ENCODE measurements around the gene FREM1. TPM values are rescaled to one million over a fixed set of nuclear protein-coding genes. Genes with fewer than 3 reads are reported as not detected.
"Not testable (repeated sequence)": the region's sequence is repeated elsewhere in the genome, so short reads cannot be mapped to it uniquely, and the experiment has no call there.

Gene FREM1
- total RNA-seq, 1 donor from 2014 or later: 1.7 TPM

DNA sequence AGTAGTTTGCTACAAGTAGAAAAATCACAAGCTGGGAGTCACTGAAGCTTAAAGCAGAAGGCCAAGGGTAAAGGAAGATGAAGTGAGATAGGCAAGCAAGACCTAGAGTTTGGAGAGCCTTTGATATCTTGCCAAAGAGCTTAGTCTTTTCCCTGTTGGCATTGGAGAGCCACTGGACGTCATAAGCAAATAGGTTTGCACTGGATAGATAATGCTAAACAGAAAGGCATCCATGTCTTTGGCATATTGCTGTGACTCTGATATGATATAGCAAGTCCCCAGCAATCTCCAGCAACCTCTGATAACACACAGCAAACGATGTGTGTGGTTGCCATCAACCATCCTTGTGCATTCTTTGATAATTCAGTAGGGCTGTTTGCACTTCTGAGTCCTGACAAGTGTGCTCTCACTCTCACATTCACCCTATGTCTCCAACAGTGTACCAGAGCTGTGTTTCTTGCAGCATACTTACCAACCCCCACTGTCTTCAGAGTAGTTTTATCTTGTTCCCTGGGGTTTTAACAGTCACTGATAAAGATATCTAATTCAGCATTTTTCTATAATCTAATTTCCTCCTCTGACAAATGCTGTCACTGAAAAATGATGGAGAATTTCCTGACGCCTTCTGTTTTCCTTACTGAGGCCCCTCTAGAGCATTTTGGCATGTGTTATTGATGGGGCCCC lies 16.9 kb upstream of the FREM1 start:
- H3K27ac Mint-ChIP-seq (ENCODE audit: unreplicated experiment): no peak overlapping the region
- H3K4me1 Mint-ChIP-seq (ENCODE audit: low read depth, unreplicated experiment): peaks cover 3% of the 10 kb centered on the region
- no peak overlapping the region for H3K4me3 Mint-ChIP-seq (ENCODE audit: unreplicated experiment)
- no peaks in the 10 kb centered on the region for H3K36me3 Mint-ChIP-seq (ENCODE audit: unreplicated experiment)
- H3K27me3 Mint-ChIP-seq (ENCODE audit: unreplicated experiment): no peaks in the 10 kb centered on the region
- no peak for DNase-seq
- H3K9me3 Mint-ChIP-seq (ENCODE audit: unreplicated experiment): no peaks in the 10 kb centered on the region
- TF ChIP-seq, protein P1, sequence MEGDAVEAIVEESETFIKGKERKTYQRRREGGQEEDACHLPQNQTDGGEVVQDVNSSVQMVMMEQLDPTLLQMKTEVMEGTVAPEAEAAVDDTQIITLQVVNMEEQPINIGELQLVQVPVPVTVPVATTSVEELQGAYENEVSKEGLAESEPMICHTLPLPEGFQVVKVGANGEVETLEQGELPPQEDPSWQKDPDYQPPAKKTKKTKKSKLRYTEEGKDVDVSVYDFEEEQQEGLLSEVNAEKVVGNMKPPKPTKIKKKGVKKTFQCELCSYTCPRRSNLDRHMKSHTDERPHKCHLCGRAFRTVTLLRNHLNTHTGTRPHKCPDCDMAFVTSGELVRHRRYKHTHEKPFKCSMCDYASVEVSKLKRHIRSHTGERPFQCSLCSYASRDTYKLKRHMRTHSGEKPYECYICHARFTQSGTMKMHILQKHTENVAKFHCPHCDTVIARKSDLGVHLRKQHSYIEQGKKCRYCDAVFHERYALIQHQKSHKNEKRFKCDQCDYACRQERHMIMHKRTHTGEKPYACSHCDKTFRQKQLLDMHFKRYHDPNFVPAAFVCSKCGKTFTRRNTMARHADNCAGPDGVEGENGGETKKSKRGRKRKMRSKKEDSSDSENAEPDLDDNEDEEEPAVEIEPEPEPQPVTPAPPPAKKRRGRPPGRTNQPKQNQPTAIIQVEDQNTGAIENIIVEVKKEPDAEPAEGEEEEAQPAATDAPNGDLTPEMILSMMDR (IDR thresholded peaks at IDR 0.05; ENCODE audit: partially characterized antibody, unreplicated experiment): no peak

DNA sequence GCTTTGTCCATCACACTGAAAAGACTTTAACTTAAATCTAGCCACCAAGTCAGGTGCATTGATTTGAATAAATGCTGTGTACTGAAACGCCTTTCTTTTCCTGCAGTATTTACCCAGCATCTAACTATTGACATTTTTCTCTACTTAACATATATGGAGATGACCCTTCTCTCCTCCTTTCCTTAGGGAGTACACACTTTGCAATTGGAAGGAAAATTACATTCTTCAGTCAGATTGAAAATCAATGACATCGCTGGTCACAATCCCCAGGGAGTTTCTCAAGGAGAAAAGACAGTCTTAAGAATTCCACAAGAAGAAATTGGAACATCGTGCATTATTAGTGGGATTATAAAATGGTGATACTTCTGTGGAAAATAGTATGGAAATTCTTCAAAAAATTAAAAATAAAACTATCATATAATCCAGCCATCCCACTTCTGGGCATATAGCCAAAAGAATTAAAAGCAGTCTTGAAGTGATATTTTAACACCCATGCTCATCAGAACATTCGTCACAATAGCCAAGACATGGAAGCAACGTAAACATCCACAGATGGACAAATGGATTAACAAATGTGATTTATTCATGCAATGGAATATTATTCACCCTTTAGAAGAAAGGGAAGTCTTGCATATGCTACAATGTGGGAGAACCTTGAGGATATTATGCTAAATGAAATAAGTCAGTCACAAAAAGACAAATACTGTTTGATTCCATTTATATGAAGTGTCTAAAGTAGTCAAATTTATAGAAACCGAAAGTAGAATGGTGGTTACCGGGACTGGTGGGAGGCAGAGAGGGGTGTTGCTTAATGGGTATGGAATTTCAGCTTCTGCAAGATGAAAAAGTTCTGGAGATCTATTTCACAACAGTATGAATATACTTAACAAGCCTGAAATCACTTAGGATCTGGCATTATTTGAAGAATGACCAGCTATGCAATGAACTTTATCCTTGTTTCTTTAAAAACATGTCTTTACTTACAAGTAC lies 14.3 kb upstream of the FREM1 start:
- Mint-ChIP-seq H3K36me3 (ENCODE audit: unreplicated experiment) (no peaks in the 10 kb centered on the region), H3K27me3 (ENCODE audit: unreplicated experiment) (no peaks in the 10 kb centered on the region), H3K4me1 (ENCODE audit: low read depth, unreplicated experiment) (peaks cover 3% of the 10 kb centered on the region), H3K9me3 (ENCODE audit: unreplicated experiment) (no peaks in the 10 kb centered on the region), H3K27ac (ENCODE audit: unreplicated experiment) (no peak overlapping the region), H3K4me3 (ENCODE audit: unreplicated experiment) (no peak overlapping the region)
- DNase-seq: no peak
- TF ChIP-seq, protein P1 (IDR thresholded peaks at IDR 0.05; ENCODE audit: partially characterized antibody, unreplicated experiment): no peak

DNA sequence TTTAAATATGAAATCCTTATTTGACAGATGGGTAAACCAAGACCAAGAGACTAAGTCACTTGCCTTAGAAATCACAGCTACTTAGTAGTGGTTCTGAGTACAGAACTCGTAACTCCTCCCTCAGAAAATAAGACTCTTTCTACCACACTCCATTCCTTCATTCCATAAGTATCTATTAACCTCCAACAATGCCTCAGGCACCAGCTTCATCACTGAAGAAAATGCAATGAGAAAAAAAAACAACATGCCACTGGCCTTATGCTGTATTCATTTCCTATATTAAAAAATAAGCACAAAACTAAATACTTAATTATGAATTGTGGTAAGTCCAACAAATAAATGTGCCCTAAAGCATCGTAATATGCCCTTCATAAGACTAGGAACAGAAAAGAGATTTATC lies 13.5 kb upstream of the FREM1 start:
- Mint-ChIP-seq H3K27ac (ENCODE audit: unreplicated experiment) (no peak overlapping the region), H3K4me3 (ENCODE audit: unreplicated experiment) (no peak overlapping the region), H3K4me1 (ENCODE audit: low read depth, unreplicated experiment) (peaks cover 3% of the 10 kb centered on the region), H3K9me3 (ENCODE audit: unreplicated experiment) (no peaks in the 10 kb centered on the region), H3K27me3 (ENCODE audit: unreplicated experiment) (no peaks in the 10 kb centered on the region), H3K36me3 (ENCODE audit: unreplicated experiment) (no peaks in the 10 kb centered on the region)
- DNase-seq: no peak
- TF ChIP-seq, protein P1 (IDR thresholded peaks at IDR 0.05; ENCODE audit: partially characterized antibody, unreplicated experiment): no peak

DNA sequence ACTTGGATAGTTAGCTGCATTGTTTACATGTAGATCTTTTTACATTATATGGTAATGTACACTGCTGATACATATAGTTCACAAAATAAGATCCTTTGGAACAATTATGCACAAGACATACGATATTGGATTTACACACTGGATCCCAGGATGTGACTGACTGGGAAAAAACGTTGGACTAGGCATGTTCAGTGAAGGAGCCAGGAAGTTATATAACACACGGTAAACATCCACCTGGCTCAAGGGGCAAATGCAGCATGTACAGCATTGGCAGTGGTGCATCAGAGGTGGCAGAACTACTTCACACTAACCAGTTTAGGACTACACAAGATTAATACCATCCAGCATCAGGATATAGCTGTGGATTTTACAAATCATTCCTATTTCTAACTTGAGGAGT lies 10.6 kb upstream of the FREM1 start:
- H3K36me3 Mint-ChIP-seq (ENCODE audit: unreplicated experiment); H3K27me3 Mint-ChIP-seq (ENCODE audit: unreplicated experiment); H3K4me1 Mint-ChIP-seq (ENCODE audit: low read depth, unreplicated experiment); H3K4me3 Mint-ChIP-seq (ENCODE audit: unreplicated experiment); H3K27ac Mint-ChIP-seq (ENCODE audit: unreplicated experiment); DNase-seq; H3K9me3 Mint-ChIP-seq (ENCODE audit: unreplicated experiment): not testable (repeated sequence)

DNA sequence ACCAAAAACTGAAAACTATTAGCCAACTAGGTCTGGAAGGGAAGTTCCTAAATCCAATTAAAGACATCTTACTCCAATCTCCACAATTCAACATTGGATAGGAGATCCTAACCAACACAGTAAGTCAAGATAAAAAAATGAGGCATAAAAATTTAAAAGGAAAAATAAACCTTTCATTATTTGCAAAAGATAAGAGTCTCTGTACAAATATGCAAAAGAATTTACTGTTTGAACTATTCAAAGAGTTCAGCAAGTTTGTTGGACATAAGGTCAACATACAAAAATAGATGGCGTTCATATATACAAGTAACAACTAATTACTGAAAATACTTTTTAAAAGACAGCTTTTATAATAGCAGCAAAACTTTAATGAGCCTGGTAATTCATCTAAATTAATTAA lies 3.1 kb upstream of the FREM1 start:
- H3K27me3 Mint-ChIP-seq (ENCODE audit: unreplicated experiment): no peaks in the 10 kb centered on the region

More for the DNA sequence above, 3.1 kb upstream of the FREM1 start:
- no peaks in the 10 kb centered on the region for H3K36me3 Mint-ChIP-seq (ENCODE audit: unreplicated experiment)
- TF ChIP-seq, protein P1 (IDR thresholded peaks at IDR 0.05; ENCODE audit: partially characterized antibody, unreplicated experiment): no peak
- no peak overlapping the region for H3K27ac Mint-ChIP-seq (ENCODE audit: unreplicated experiment)
- peaks cover 1% of the 10 kb centered on the region for H3K9me3 Mint-ChIP-seq (ENCODE audit: unreplicated experiment)
- no peaks in the 10 kb centered on the region for H3K4me1 Mint-ChIP-seq (ENCODE audit: low read depth, unreplicated experiment)
- H3K4me3 Mint-ChIP-seq (ENCODE audit: unreplicated experiment): no peak overlapping the region
- no peak for DNase-seq
